Hematopoietic multipotent progenitor cell treated with erythropoietin and hydrocortisone succinate and interleukin-3 and kit ligand, for 4 days (in vitro differentiated cells): ENCODE measurements around the gene BAHD1.

ENCODE experiments used
- DNase-seq: peaks from one replicate; pipeline ENCODE4 v3.0.0-alpha.2; 2015

BAHD1 gene

DNA sequence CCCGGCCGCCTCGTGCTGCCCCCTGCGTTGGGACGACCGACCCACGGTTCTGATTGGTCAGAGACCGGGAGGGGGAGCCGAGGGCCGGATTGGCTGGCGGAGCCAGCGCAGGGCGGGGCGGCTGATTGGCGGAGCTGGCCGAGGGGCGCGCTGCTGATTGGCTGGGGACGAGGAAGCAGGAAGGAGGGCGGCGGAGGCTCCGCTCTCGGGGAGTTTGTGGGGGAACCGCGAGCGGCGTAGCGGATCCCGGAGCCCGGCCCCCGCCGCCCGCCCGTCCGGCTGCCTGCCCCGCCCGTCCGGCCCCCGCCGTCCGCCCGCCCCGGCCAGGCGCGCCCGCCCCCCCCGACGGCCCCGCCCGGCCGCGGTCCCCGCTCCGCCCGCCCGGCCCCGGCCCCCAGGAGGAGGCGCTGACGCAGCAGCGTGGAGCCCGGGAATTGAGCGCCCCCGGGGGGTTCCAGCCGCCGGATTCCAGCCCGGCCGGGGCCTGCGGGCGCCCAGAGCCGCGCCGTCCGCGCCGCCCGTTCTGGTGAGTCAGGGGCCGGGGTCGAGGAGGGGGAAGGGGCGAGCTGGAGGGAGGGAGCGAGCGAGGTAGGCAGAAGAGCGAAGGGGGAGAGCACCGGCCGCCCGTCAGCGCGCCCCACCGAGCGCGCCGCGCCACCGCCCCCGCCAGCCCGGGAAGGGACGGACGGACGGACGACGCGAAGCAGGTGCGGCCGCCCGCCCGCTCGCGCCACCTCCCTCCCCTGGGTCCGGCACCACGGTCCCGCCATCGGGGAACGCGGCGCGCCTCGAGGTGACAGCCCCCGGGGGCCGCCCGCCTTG, at the start of gene BAHD1:
TSS of gene BAHD1 (plus strand) at position 211 of the 822 bp plus-strand sequence. CDS start 17,512 bp downstream, outside the sequence.
- peak; percentile 99 for DNase-seq

DNA sequence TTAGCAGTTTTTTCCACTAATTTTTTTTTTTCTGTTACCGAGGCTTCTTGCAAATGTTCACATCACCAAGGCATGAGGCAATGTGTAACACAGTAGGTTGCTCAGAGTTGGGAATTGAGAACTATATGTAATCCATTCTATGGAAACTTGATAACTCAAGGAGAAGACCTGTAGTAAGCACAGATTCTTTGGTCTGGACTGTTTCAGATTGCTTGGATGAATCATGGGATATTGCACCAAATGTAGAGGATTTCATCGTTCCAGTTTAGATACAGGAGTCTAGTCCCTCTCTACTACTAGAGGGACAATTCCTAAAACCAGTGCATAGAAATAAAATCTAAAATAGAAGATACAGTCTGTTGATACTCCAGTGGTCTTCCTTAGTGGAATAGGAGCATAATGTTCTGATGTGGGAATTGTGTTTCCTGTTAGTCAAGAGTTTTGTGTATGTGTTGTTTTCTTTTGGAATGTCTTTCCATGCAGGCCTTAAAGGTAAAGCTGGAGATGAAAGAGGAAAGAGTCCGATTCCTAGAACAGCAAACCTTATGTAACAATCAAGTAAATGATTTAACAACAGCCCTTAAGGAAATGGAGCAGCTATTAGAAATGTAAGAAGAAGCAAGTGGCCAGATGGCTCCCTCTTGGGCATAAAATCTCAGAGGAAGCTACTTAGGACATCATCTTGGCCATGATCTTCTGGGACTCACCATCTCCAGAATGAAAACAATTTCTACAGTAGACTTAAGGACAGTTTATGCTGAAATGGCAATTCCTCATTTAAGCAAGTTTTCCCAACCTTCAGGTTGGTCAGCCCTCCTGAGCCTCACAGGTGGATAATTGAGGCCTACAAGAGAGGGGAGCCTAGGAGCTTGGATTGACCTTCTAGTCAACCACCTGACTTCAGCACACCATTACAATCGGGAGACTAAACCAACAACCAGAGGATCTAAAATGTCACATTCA, 47.5 kb upstream of the BAHD1 start:
- DNase-seq = no peak

DNA sequence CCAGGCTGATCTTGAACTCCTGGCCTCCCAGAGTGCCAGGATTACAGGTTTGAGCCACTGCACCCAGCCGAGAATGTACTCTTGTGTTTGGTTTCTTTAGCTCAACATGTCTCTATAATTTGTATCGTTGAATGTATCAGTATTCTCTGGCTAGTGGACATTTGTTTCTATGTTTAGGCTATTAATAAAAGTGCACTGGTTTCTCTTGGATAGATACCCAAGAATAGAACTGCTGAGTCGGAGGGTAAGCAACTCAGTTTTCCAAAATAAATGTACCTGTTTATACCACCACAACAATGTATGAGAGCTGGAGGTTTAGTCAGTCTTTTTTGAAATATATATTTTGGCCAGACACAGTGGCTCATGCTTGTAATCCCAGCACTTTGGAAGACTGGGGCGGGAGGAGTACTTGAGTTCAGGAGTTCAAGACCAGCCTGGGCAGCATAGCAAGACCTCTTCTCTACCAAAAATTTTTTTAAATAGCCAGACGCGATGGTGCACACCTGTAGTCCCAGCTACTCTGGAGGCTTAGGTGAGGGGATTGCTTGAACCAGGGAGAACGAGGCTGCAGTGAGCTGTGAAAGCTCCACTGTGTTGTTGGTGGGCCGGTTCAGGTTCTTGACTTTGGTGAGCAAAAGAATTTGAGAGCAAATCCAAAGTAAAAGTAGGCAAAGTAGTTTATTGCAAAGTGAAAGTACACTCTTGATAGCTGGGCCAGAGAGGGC, 42.9 kb upstream of the BAHD1 start:
- no peak for DNase-seq

DNA sequence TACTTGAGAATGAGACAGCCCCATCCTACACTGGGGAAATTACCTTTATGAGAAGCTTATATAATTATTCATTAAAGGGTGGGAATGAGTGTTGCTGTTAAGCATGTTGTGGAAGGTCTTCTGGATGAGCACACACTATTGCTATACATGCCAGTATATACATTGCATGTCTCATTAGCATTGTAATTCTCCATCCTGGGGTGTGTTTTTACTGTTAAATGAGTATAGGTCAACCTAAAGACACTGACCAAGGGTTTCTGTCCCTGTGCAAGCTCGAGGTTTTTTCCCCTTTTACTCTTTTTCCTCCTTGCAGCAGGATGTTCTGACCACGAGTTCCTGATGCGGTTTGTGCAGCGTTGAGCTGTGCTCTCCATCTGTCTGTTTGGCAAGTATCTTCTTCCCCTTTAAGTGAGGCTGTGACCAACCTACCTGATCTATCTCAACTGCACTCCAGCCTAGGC, 42.3 kb upstream of the BAHD1 start:
- peak; percentile 88 for DNase-seq

DNA sequence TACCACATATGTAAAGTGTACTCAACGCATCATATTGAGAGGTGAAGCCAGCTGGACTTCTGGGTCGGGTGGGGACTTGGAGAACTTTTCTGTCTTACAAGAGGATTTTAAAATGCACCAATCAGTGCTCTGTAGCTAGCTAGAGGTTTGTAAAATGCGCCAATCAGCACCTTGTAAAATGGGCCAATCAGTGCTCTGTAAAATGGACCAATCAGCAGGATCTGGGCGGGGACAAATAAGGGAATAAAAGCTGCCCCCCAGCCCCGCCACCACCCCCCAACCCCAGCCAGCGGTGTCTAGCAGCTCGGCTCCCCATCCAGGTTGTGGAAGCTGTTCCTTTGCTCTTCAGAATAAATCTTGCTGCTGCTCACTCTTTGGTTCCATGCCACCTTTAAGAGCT, 41.4 kb upstream of the BAHD1 start:
- peak; percentile 27 for DNase-seq

DNA sequence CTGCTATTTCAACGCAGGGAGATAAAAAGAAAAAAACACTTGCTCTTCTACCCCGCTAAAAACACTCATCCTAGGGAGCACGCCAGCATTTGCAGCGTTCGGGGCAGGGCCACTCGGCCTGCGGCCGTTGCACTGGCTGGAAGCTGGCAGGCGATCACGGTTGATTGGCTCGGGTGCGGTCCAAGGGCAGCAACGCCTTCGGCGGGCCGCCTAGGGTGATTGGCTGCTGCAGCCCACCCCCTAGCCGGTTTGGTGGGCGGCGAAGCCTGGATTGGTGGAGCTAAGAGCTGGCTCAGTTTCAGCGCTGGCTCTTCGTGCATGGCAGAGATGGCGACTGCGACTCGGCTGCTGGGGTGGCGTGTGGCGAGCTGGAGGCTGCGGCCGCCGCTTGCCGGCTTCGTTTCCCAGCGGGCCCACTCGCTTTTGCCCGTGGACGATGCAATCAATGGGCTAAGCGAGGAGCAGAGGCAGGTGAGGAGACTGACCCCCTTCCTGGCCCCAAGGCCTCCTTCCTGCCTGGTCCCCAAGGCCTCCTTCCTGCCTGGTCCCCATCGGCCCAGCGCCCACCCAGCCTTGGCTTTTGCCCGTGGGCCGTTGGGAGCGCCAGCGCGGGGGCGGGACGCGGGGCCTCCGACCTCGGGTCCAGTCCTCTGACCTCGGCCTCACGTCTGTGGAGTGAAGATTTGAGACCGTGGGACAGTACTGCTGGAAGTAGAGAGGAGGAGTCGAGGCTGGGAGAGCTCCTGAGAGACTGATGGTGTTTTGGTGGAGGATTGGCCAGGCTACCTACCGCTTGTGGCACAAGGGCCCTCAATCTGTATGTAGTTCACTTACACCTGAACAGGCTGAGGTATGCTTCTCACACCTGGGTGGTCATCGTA, 35.0 kb upstream of the BAHD1 start, which contains the start of gene IVD:
TSS of gene IVD (plus strand) at position 295 of the 881 bp plus-strand sequence. CDS start at position 328, 33 bp downstream.
- DNase-seq = peak; percentile 99

DNA sequence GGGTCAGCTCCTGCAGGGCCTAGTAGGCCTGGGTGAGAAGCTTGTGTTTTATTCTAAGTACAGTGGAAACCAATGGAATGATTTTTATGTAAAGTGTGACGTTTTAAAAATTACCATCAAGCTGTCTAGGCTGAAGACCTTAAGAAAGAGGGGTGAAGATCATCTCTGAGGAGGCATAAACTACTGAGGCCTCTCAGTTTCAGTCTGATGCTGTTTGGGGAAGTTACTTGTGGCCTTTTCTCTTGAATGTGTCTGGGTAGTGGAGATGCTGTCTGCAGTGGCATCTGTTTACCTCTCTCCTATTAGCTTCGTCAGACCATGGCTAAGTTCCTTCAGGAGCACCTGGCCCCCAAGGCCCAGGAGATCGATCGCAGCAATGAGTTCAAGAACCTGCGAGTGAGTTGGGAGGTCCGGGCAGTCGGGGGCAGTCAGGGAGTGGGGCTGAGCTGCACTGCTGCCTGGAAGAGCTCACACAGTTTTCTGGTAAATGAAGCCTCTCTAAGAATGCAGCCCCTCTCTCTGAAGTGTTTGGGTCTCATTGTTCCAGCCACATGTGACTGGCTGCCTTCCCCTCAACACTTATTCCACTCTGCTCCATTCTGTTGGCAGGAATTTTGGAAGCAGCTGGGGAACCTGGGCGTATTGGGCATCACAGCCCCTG, 33.3 kb upstream of the BAHD1 start:
- DNase-seq = no peak

DNA sequence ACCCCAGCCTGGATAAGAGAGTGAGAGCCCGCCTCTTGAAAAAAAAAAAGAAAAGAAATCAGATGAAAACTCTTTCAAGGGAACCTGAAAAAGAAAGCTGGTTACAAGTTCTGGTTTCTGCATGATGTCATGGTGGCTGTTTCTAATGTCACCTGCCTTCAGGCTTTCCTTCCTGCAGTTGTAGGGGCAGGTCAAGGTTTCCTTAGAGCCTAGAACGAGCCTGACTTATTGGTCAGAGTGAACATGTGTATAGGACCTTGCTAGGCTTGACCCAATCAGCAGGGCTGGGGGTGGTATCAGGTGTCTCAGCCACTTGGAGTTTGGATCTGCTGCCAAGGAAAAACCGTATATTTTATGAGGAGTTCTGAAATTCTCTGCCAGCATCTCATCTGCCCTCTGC, 31.4 kb upstream of the BAHD1 start:
- no peak for DNase-seq

DNA sequence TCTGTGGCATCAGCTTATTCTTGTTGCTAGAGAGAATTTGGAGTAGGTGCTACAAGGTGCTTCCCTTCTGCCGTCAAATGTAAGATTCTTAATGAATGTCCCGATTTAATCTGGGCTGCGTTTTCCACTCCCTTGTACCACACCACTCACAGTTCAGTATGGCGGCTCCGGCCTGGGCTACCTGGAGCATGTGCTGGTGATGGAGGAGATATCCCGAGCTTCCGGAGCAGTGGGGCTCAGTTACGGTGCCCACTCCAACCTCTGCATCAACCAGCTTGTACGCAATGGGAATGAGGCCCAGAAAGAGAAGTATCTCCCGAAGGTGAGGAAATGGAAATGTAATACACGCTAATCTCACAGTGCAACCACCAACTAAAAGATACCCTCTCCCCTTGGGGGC, 30.3 kb upstream of the BAHD1 start:
- no peak for DNase-seq

DNA sequence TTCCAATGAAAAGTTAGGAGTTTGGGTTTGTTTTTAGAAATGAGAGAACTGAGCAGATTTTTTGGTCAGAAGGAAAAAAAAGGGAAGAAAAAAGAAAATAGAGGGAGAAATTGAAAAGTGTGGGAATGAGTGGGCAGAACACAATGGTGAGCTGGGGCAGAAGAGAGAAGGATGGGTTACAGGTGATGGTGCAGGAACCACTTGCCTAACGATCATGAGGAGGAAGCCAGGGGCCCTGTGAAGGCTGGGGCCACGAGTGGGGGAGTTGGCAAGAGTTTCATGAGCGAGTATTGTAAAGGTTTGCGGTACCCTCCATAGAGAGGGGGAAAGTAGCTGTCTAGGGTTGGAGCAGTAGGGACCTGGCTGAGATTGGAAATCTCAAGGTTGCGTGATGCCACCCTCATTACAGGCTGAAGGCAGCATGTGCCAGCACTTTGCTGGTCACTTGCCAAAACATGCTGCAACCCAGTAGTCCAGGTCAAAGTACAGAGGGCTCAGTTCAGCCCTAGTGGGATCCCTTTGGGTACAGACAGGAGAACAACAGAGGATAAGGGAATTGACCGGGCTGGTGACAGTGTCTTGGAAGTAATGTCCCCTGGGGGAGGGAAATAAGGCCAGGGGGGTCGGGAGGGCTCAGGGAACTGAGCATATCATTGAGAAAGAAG, 28.5 kb upstream of the BAHD1 start:
- DNase-seq = no peak

DNA sequence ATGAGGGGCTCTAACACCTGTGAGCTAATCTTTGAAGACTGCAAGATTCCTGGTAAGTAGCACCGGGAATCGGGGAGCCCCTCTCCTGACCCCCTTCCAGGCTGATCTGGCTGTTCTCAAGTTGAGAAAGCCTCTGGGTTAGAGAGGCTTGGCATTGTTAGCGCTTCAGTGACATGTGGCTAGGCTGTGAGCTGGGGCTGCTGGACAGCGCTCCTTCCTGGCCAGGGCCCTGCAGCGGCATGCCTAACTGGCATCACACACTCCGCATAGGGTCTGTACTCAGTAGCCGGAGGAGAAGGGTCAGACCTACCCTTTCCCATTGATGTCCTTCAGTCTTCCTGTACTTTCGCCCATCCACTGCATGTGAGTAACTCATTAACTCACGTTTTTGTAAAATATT, 27.7 kb upstream of the BAHD1 start:
- DNase-seq = no peak

DNA sequence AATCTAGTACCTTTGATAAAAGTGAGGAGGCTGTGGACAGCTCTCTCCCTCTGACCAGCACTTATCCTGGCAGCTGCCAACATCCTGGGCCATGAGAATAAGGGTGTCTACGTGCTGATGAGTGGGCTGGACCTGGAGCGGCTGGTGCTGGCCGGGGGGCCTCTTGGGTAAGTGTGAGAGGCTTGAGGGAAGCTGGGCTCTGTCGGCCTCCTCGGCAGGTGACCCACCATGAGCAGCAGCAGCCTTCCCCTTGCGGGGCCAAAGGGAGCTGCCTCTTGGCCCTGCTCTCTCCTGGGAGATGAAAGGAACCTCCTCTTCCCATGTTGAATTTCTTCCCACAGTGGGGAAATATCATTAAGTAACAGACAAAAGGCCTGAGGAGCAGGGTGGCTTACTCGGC, 25.9 kb upstream of the BAHD1 start:
- no peak for DNase-seq

DNA sequence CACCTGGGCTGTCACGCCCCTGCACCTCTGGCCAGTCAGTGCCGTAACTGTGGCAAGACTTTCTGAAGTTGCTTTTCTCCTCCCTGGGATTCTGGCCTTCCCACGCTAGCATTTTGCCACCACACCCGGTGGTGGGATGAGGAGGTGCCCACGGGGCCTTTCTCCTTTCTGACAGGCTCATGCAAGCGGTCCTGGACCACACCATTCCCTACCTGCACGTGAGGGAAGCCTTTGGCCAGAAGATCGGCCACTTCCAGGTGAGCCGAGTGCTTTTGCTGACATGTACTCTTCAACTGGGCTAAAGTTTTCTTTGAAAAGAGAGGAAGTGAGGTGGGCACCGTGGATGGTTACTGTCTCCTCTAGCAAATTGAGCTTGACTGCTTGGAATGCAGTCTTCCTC, 25.5 kb upstream of the BAHD1 start:
- DNase-seq = no peak

DNA sequence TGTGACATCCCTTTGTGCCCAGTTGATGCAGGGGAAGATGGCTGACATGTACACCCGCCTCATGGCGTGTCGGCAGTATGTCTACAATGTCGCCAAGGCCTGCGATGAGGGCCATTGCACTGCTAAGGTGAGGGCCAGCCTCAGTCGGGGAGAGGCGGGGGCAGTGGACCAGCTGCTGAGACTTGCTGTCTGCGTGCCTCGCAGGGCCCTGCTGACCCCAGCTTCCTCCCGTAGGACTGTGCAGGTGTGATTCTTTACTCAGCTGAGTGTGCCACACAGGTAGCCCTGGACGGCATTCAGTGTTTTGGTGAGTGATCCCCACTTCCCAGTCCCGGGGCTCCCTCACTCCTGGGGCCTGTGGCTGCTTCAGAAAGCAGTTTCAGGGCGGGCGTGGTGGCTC, 24.7 kb upstream of the BAHD1 start:
- DNase-seq = no peak

DNA sequence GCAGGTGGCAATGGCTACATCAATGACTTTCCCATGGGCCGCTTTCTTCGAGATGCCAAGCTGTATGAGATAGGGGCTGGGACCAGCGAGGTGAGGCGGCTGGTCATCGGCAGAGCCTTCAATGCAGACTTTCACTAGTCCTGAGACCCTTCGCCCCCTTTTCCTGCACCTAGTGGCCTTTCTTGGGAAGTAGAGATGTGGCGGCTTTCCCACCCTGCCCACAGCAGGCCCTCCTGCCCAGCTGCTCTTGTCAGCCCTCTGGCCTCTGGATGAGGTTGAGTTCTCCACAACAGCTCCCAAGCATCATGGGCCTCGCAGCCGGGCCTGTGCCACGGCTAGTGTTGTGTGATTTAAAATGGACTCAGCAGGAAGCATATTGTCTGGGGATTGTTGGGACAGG, 22.6 kb upstream of the BAHD1 start:
- DNase-seq = no peak

DNA sequence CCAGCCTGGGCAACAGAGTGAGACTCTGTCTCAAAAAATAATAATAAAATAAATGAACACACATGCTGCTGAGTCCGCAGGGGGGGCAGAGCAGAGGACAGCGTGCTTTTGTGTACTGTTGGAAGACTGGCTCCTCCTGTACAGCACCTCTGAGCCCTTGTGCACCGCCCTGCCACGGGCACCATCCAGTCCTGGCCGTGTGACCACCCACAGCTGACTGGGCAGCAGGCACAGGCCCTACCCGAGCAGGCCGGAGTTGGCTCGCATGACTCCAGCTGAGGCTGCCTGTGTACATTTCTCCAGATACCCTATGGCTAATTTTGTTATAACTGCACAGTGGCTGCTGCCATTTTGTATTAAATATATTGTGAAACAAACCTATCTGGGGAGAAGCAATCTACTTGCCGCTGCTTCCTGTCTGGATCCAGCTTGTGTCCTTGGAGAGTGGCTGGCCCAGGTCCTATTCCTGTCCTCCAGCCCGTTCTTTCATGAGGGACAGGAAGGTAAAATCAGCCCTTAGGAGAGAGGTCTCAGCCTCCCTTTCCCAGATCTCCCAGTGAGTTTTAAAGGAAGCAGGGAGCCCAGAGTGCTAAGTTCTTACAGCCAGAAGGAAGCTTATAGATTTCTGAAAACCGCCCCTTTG, 20.6 kb upstream of the BAHD1 start:
- no peak for DNase-seq

DNA sequence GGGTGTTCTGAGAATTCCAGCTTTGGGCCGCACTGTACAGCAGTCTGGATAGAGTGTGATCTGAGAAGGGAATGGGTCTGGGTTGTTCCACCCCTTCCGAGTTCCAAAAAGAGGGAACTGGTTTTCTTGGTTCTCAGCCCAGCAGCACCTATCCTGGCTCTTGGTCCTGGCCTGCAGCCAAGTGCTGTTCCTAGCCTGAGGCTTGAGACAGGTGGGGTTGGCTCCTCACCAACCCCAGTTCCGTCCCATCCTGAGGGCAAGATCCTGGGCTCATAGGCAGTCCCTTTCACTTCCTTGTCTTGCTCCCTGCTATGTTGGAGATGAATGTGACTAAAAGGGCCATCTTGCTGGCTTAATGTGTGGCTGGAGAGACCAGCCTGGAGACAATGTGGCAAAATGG, 20.0 kb upstream of the BAHD1 start:
- no peak for DNase-seq

DNA sequence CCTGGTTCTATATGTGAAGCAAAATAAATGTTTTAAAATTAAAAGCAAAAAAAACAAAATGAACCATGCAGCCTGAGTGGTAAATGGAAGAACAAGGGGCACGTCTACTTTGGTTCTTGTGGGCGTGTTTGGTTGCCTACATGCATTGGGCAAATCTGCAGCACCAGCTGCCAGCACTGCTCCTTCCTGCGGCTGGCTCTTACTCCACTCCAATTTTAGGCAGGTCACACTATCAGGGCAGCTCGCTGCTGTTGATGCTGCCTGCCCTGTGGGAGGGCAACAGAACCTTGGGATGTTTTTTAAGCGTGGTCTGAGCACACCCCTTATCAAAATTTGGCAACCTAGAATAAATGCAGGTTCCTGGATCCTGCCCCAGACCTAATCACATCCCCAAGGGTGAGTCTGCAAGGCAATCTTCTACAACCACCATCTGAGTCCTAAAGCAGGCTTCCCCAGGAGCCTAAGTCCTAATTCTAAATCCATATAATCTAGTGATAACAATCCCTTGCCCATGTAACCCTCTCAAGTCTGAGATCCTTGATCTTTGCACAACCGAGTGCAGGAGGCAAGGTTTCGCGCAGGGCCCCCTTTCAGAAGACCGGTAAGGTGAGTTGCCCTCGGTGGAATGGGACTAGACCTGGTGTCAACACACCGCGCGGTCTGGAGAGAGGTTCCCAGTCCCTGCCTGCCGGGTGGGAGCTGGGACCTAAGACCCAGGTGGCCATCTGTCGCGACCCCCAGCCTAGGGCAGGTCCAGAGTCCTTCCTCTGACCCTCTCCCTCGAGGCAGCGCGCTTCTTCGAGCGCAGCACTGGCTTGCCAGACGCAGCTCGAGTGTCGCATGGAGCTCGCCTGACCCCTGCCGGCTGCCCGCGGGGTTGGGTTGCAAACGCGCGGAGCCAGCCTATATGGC, 19.3 kb upstream of the BAHD1 start:
- DNase-seq = peak; percentile 90

DNA sequence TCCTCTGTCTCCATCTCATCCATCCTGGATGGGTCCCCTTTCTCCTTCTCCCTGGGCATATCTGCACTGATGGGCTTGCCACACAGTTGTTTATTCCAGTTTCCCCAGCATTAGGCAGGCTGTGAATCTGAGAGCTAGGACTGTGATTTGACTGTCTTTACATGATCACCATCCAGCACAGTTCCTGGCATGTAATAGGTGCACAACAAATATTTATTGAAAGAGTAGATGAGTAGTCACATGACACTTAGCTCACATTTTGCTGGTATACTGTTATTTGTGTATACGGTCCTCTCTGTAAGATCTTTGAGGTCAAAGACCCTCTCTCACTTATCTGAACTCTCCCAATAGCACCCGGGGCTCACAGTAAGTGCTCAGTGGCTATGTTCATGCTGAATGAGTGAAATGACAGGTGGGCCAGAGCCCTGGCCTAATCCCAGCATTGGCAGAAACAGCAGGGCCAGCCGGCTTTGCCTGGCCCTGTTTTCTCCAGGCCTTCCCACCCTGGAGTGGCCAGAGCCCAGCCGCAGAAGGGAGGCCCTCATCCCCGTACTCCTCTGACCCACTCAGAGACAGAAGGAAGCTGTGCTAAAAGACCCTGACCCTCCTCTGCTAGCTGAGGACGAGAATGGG, 16.2 kb upstream of the BAHD1 start:
- no peak for DNase-seq
